ENCODE data around the gene ANXA3.
A peak's percentile ranks its signal among the peaks of the same experiment; 100 is the strongest.

The ANXA3 gene

GRCh38 chr4:78613522-78614321, 62.2 kb downstream of the ANXA3 start:
- no peak for DNase-seq

DNA sequence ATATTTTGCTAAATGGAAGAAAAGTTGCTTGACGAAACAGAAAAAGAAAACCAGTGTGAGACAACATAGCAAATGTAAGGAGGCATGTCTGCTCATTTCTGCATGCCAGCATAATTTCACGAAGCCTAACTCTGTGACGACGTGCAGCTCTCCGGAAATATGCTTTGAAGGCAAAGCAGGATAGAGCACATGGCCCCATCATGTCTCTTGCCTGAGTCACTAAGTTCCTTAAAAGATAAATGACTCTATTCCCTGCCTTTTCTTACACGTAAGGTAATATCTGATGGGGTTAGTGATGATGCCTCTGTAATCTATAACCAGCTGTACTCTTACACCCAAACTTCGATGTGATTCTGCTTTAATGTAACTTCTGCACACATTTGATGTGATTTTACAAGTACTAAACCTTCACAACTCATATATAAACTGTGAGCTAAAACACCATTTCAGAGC, 64.5 kb downstream of the ANXA3 start:
- DNase-seq, result no peak

- DNase-seq, result no peak
These were observed 66.9 kb downstream of the ANXA3 start for GRCh38 chr4:78618436-78618835.

GRCh38 chr4:78621395-78621794, 69.8 kb downstream of the ANXA3 start:
- no peak for DNase-seq

DNA sequence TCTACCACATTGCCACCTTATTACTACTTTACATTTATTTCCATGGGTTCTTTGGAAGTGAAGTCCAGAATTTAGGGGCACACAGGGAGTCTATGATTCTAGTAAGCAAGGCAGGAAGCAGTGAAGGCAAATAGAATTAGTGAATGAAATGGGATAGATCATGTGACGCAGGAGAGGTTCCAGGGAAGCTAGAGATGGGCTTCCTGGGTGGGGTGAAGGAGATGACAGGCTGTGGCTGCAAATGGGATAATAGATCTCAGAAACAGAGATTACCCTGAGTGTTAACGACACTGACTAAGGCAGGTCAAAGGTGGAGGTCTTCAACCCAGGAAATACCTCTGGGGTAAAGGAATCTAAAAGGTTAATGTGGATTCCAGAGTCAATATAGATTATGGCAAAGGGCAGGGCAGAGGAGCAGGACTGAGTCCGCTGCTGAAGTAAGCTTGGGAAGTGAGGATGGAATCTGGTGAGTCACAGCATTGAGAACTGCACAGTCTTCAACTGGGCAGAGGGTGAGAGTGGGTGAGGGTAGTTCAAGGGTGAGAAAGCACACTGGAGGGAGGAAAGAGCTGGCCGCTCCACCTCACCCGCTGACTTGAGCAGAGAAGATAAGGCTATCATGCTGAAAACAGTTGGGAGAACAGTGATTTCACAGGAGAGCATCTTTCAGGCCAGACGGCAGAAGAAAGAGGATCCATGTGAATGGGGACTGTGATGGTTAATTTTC, 70.8 kb downstream of the ANXA3 start:
- DNase-seq, result no peak

- peak; percentile 64 for DNase-seq
These were observed 72.5 kb downstream of the ANXA3 start for GRCh38 chr4:78624048-78624447.

- no peak for DNase-seq
These were observed 73.5 kb downstream of the ANXA3 start for GRCh38 chr4:78625073-78625472.

- DNase-seq, result no peak
These were observed 75.7 kb downstream of the ANXA3 start for GRCh38 chr4:78627046-78627965.

DNA sequence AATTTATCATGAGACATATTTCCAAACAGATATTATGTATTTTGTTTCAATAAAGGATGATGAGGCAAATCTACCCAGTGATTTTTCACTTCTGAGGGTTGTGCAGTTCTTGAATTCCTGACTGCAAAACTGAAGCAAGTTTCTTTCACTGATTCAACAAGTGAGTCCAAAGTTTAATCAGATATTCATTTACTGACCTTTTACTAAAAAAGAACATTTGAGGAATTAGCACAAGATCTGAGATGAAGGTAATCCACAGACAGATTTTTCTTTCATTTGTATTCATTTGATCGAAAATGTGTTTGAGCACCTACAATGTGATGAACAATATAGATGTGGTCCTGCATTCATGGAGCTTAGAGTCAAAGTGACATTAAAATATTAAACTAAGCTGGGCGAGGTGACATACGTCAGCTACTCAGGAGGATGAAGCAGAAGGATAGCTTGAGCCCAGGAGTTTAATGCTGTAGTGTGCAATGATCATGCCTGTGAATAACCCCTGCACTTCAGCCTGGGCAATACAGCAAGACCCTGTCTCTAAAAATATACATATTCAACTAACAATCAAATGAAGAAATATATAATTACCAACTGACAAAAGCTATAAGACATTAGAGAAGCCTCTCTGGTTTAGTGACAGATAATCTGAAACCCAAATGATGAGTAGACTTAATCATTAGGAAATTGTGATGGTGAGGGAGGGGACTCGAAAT, 76.6 kb downstream of the ANXA3 start:
- no peak for DNase-seq

- DNase-seq, result peak; percentile 65
These were observed 78.5 kb downstream of the ANXA3 start for GRCh38 chr4:78629991-78630541.

- no peak for DNase-seq
These were observed 79.0 kb downstream of the ANXA3 start for GRCh38 chr4:78630615-78631014.

DNA sequence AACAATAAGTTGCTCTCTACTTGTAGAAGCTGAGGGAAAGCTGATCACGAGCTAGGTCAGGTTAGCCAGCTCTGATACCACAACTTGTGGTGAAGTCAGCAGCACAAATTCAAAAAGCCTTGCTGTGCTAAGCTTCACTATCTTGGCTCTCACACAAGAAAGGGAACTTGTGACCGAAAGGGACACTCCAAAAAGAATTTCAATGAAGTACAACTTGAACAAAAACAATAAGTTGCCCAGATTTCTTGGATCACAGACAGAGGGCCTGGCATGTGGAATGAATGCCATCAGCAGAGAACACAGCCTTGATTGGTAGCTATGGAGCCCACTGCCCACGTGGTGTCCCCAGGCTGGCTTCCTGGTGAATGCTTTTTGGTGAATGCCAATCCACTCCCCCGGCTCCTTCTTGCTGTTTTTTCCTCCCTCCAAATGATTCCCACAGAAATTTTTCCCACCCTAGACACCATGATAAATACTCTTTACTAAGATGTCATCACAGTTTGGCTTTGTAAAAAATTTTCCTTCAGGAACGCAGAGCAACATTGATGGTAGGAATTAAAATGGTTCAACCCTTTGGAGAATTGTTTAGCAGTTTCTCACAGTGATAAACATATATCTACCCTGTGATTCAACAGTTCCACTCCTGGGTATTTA, 82.6 kb downstream of the ANXA3 start:
- DNase-seq, result no peak

- peak; percentile 82 for DNase-seq
These were observed 87.0 kb downstream of the ANXA3 start for GRCh38 chr4:78638337-78639172.

DNA sequence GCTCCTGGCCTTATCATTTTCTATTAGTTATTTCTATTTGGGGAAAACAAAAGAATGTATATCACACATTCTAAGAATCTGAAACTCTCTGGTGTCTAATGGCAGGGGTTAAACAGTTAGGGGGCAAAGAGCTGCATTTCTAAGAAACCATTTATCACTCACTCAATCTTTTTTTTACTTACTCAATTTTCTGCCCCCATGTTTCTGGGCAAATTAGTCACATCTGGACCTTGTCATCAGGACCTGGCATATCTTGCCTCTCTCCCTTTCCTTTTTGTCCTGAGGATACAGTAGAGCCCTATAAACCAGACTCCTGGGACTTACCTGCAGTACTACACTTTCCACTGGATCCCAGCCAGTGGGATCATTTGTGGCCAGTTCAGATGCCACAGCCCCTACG, 89.1 kb downstream of the ANXA3 start:
- no peak for DNase-seq

GRCh38 chr4:78642934-78643333, 91.4 kb downstream of the ANXA3 start:
- DNase-seq, result peak; percentile 30

GRCh38 chr4:78644063-78644691, 92.6 kb downstream of the ANXA3 start:
- DNase-seq, result no peak

GRCh38 chr4:78644744-78645330, 93.3 kb downstream of the ANXA3 start:
- peak; percentile 35 for DNase-seq

DNA sequence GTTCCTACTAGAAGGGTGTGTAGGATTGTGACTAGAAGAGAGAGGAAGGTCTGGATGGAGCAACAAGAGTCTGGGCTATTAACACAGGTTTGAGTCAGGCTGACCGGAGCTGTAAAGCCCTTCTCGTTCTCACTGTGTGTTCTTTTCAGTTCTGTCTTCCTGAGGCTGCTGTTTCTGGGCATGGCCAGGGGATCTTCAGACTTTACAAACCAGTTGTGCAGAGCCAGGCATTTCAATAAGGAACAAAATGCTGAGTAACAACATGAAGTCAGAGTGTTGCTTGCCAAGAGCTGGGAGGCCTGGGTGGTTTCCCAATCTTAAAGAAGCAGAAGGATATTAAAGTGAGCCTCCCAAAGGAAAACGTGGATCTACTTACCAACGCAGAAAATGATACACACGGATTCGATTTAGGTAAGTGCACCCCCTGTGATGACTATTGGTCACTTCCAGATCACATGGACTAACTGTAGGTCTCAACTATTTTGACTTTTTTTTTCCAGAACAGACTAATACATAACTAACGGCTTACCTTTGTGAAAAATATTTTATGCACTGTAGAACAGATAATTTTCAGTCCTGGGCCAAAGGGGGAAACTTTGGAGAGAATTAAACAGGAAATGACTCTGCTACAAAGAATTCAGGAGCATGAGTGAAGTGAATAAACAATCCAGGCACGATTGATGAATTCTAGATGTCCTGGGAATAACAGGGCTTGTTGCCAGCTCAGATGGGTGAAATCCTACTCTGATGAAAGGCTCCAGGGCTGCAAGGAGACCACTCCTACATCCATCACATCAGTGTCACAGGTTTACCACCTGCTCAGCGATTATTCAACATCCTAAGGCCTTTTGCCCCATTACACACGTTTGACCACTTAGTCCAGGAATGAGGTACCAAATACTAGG, 94.5 kb downstream of the ANXA3 start:
- DNase-seq, result peak; percentile 56

- no peak for DNase-seq
These were observed 95.7 kb downstream of the ANXA3 start for GRCh38 chr4:78647272-78647671.

All from MV-4-11 (cell line).